ENCODE data around the gene MPRIP. TPM values are rescaled to one million over a fixed set of nuclear protein-coding genes. Genes with fewer than 3 reads are reported as not detected.

MPRIP gene
- total and polyA plus RNA-seq, 2 donors (not counting 3 experiments of a cell fraction or from before 2014, with no cell fraction given), result 94.6 to 246 TPM

DNA sequence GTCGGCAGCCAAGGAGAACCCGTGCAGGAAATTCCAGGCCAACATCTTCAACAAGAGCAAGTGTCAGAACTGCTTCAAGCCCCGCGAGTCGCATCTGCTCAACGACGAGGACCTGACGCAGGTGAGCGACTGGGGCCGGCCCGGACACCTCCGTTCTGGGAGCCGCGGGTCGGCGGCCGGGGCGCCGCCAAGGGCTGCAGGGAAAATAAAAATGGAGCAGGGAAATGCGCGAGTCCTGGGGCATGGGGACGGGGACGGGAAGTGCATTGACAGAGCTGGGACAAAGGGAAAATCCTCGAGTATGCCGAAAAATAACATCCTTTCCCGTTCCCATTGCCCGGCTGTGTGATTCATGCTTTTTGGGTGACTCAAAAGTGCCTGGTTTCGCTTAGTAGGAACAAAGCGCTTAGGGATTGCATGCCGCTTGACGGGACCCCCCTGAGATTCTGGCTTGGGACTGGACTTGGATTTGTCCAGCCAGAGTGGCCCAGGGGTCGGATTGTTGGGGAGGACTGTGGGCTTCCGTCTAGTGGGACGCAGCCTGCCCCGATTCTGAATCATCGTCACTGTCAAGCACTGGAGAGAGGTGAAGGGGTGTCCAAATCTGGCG, 699 bp downstream of the MPRIP start:
- no TSS peak for BruUV-seq (replicated peaks)
- H4K20me1 ChIP-seq (replicated peaks; ENCODE audit: control insufficient read depth, extremely low read depth, insufficient read depth, low read length), result peaks cover 1% of the 10 kb centered on the region

DNA sequence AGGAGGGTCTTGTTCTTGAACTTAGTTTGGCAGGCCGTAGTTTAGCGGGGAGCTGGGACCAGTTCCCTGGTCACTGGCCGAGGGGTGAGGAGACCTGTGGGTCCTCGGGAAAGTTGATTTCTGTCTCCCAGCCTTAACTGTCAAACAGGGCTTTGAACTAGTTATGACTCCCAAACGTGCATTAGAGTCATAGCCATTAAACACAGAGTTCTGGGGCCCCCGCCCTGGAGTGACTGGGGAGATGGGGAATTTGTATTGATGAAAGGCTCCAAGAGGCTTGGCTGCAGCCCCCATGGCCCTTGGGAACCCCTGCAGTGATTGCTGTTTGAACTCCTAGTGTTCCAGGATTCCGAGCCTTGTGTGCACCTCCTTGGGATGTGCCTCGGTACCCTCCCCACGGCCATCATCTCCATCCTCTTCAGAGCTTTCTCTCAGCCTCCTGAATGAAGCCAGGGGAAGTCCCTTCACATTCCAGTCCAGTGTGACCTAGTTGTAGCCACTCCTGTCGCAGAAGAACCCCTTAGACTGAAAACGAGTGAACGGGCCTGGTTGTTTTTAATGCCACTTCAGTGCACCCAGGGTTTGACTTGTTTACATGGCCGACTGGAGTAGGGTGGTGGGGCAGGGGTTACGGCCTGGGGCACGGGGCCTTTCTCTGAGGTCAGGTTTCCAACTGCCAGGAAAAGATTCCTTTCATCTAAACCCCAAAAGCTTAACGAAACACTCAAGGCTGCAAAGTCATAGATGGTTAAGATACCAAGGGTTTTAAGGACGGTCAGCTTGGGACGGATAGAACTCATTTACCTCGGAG, 1.4 kb downstream of the MPRIP start:
- peak overlapping the region; percentile 70 for H3K27ac ChIP-seq (ENCODE audit: insufficient read depth, low read depth, low read length)
- peak overlapping the region; percentile 86 for H3K9ac ChIP-seq (replicated peaks; ENCODE audit: extremely low read depth, insufficient read depth, low read length)
- peaks cover 28% of the 10 kb centered on the region for H3K4me1 ChIP-seq (ENCODE audit: control insufficient read depth, extremely low read depth, insufficient read depth, low read length)
- H3K9me1 ChIP-seq (replicated peaks; ENCODE audit: control insufficient read depth, extremely low read depth, insufficient read depth, low read length), result no peaks in the 10 kb centered on the region
- CTCF ChIA-PET, result interaction anchor here (0.9 to 1.7 kb wide), 4 partner anchors 9 to 22 kb away, joined by 3 to 6 read pairs (median 4); no protein-coding TSS in a partner anchor
- no peaks in the 10 kb centered on the region for H3K27me3 ChIP-seq (ENCODE audit: control insufficient read depth in 2 of 2, insufficient read depth in 2 of 2, low read length in 2 of 2)
- H3K9me3 ChIP-seq (replicated peaks; ENCODE audit: control insufficient read depth, insufficient read depth, low read length), result no peaks in the 10 kb centered on the region
- intact Hi-C loops (cut with micrococcal nuclease), result loop anchor here (1.0 to 2.0 kb wide), 2 partner anchors 9 to 31 kb away; no protein-coding TSS in a partner anchor
- POLR2A ChIA-PET, result no interaction called here
- H3K79me2 ChIP-seq (ENCODE audit: control insufficient read depth, insufficient read depth, low read length), result peaks cover 60% of the 10 kb centered on the region
- H4K20me1 ChIP-seq (replicated peaks; ENCODE audit: control insufficient read depth, extremely low read depth, insufficient read depth, low read length), result peaks cover 8% of the 10 kb centered on the region
- no peak overlapping the region for H2AFZ ChIP-seq (ENCODE audit: low read depth, low read length)
- H3K4me3 ChIP-seq (replicated peaks in 1 of 3; ENCODE audit: insufficient read depth in 1 of 3, low read depth in 1 of 3, low read length in 3 of 3), result peak overlapping the region; percentile 68 to 85 (median 81)
- peak; percentile 33 for DNase-seq (ENCODE audit: low read depth, low spot score)
- dilution Hi-C loops (cut with MboI; ENCODE audit: extremely low pct_ligation_motif_present, low sequenced_read_pairs), result no loop called here
- no peaks in the 10 kb centered on the region for H3K36me3 ChIP-seq (ENCODE audit: control insufficient read depth in 2 of 2, extremely low read depth in 1 of 2, insufficient read depth in 2 of 2, low read length in 2 of 2)
- no peak for TF ChIP-seq POLR2A (IDR thresholded peaks at IDR 0.05; ENCODE audit: low read depth, low read length)
- TF ChIP-seq, protein P1, sequence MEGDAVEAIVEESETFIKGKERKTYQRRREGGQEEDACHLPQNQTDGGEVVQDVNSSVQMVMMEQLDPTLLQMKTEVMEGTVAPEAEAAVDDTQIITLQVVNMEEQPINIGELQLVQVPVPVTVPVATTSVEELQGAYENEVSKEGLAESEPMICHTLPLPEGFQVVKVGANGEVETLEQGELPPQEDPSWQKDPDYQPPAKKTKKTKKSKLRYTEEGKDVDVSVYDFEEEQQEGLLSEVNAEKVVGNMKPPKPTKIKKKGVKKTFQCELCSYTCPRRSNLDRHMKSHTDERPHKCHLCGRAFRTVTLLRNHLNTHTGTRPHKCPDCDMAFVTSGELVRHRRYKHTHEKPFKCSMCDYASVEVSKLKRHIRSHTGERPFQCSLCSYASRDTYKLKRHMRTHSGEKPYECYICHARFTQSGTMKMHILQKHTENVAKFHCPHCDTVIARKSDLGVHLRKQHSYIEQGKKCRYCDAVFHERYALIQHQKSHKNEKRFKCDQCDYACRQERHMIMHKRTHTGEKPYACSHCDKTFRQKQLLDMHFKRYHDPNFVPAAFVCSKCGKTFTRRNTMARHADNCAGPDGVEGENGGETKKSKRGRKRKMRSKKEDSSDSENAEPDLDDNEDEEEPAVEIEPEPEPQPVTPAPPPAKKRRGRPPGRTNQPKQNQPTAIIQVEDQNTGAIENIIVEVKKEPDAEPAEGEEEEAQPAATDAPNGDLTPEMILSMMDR (IDR thresholded peaks at IDR 0.05; ENCODE audit: extremely low read depth in 1 of 2, insufficient read depth in 1 of 2, low read depth in 1 of 2, low read length in 2 of 2), result no peak
- TF ChIP-seq FOS (IDR thresholded peaks at IDR 0.05; ENCODE audit: borderline replicate concordance, insufficient read depth, low read length), result no peak
- TF ChIP-seq JUN (IDR thresholded peaks at IDR 0.05; ENCODE audit: borderline replicate concordance, insufficient read depth, insufficient read length, low read depth), result no peak
- TF ChIP-seq GATA2 (IDR thresholded peaks at IDR 0.05; ENCODE audit: insufficient read depth, insufficient read length, low read depth, low read length), result no peak
- TF ChIP-seq MYC (IDR thresholded peaks at IDR 0.05; ENCODE audit: low read depth, low read length), result no peak
- TF ChIP-seq EZH2 (IDR thresholded peaks at IDR 0.05; ENCODE audit: borderline replicate concordance, low read depth, low read length, severe bottlenecking), result no peak
- no peak for TF ChIP-seq POLR2AphosphoS5 (IDR thresholded peaks at IDR 0.05; ENCODE audit: insufficient read depth, low read depth, low read length)
- TF ChIP-seq, protein P2, sequence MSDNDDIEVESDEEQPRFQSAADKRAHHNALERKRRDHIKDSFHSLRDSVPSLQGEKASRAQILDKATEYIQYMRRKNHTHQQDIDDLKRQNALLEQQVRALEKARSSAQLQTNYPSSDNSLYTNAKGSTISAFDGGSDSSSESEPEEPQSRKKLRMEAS (IDR thresholded peaks at IDR 0.05; ENCODE audit: insufficient read depth, insufficient read length), result no peak
- BruUV-seq (replicated peaks), result TSS peak; percentile 21
- H3K4me2 ChIP-seq (ENCODE audit: insufficient read depth, low read length), result peak overlapping the region; percentile 73
- FAIRE-seq, result peak; percentile 81

More for the DNA sequence above, 699 bp downstream of the MPRIP start:
- Histone ChIP-seq H3K4me2 (ENCODE audit: insufficient read depth, low read length) (peak overlapping the region; percentile 73), H3K79me2 (ENCODE audit: control insufficient read depth, insufficient read depth, low read length) (peaks cover 53% of the 10 kb centered on the region), H3K9me3 (replicated peaks; ENCODE audit: control insufficient read depth, insufficient read depth, low read length) (no peaks in the 10 kb centered on the region), H3K9ac (replicated peaks; ENCODE audit: extremely low read depth, insufficient read depth, low read length) (peak overlapping the region; percentile 86), H2AFZ (ENCODE audit: low read depth, low read length) (peak overlapping the region; percentile 9), H3K9me1 (replicated peaks; ENCODE audit: control insufficient read depth, extremely low read depth, insufficient read depth, low read length) (no peaks in the 10 kb centered on the region), H3K27ac (ENCODE audit: insufficient read depth, low read depth, low read length) (peak overlapping the region; percentile 70), H3K27me3 (ENCODE audit: control insufficient read depth in 2 of 2, insufficient read depth in 2 of 2, low read length in 2 of 2) (no peaks in the 10 kb centered on the region), H3K36me3 (ENCODE audit: control insufficient read depth in 2 of 2, extremely low read depth in 1 of 2, insufficient read depth in 2 of 2, low read length in 2 of 2) (no peaks in the 10 kb centered on the region), H3K4me1 (ENCODE audit: control insufficient read depth, extremely low read depth, insufficient read depth, low read length) (peaks cover 28% of the 10 kb centered on the region), H3K4me3 (replicated peaks in 1 of 3; ENCODE audit: insufficient read depth in 1 of 3, low read depth in 1 of 3, low read length in 3 of 3) (peak overlapping the region; percentile 68 to 85 (median 81))
- CTCF ChIA-PET, result interaction anchor here (0.6 to 1.7 kb wide), 4 partner anchors 10 to 832 kb away, joined by 3 to 6 read pairs (median 4); no protein-coding TSS in a partner anchor
- dilution Hi-C loops (cut with MboI; ENCODE audit: extremely low pct_ligation_motif_present, low sequenced_read_pairs), result no loop called here
- POLR2A ChIA-PET, result no interaction called here
- FAIRE-seq (peak; percentile 95), DNase-seq (ENCODE audit: low read depth, low spot score) (peak; percentile 64)
- intact Hi-C loops (cut with micrococcal nuclease), result loop anchor here (1.0 to 2.0 kb wide), 2 partner anchors 11 to 32 kb away; no protein-coding TSS in a partner anchor
- TF ChIP-seq GATA2 (IDR thresholded peaks at IDR 0.05; ENCODE audit: insufficient read depth, insufficient read length, low read depth, low read length), result no peak
- peak; percentile 67 for TF ChIP-seq FOS (IDR thresholded peaks at IDR 0.05; ENCODE audit: borderline replicate concordance, insufficient read depth, low read length)
- TF ChIP-seq JUN (IDR thresholded peaks at IDR 0.05; ENCODE audit: borderline replicate concordance, insufficient read depth, insufficient read length, low read depth), result peak; percentile 34

Data from endothelial cell of umbilical vein (primary cell).